ENCODE data around the gene CDH23. TPM values are rescaled to one million over a fixed set of nuclear protein-coding genes. Genes with fewer than 3 reads are reported as not detected.

The CDH23 gene
- total and polyA plus RNA-seq, 8 donors, result 1.8 to 22.8 (median 3.0) TPM

DNA sequence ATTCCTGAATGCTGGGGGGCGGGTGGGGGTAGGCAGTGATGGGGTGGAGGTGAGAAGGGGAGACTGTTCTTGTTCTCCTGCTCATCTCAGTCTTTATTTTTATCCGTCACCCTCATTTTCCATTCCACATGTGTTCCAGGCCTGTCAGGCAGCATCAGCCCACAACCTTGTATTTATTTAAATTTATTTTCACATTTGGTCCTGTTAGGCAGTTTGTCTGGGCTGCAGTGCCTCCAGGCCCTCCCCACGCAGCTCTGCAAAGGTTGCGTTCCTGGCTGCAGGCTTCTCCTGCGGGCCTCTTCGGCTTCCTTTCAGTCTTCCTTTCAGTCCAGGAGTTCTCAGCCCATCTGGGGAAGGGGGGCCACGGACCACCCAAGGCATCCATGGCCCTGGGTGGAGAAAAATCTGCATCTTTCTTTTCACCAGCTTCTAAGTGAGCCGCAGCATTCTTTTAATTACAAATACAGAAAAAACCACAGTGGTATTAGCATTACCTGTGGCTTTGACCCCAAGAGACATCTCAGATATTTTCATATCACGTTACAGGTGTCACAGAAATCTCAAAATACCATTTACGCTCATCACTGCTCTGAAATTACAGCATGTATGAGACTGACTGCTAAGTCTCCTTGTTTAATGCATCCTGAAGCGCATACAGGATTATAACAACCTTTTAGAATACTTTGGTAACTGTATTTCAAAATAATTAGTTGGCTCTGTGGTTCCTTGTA is 228.9 kb downstream of the CDH23 start:
- no peak for ATAC-seq
- TF ChIP-seq, protein P1, sequence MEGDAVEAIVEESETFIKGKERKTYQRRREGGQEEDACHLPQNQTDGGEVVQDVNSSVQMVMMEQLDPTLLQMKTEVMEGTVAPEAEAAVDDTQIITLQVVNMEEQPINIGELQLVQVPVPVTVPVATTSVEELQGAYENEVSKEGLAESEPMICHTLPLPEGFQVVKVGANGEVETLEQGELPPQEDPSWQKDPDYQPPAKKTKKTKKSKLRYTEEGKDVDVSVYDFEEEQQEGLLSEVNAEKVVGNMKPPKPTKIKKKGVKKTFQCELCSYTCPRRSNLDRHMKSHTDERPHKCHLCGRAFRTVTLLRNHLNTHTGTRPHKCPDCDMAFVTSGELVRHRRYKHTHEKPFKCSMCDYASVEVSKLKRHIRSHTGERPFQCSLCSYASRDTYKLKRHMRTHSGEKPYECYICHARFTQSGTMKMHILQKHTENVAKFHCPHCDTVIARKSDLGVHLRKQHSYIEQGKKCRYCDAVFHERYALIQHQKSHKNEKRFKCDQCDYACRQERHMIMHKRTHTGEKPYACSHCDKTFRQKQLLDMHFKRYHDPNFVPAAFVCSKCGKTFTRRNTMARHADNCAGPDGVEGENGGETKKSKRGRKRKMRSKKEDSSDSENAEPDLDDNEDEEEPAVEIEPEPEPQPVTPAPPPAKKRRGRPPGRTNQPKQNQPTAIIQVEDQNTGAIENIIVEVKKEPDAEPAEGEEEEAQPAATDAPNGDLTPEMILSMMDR (IDR thresholded peaks at IDR 0.05), result no peak
- Histone ChIP-seq H3K27me3 (no peaks in the 10 kb centered on the region), H3K36me3 (no peaks in the 10 kb centered on the region), H3K4me1 (peaks cover 4 to 11% of the 10 kb centered on the region in 2 donors), H3K9me3 (no peaks in the 10 kb centered on the region), H3K27ac (no peak overlapping the region), H3K4me3 (no peak overlapping the region)
- intact Hi-C loops (cut with DNase I), result no loop called here
- DNase-seq, result peak in 1 of 4 donors; percentile 43

DNA sequence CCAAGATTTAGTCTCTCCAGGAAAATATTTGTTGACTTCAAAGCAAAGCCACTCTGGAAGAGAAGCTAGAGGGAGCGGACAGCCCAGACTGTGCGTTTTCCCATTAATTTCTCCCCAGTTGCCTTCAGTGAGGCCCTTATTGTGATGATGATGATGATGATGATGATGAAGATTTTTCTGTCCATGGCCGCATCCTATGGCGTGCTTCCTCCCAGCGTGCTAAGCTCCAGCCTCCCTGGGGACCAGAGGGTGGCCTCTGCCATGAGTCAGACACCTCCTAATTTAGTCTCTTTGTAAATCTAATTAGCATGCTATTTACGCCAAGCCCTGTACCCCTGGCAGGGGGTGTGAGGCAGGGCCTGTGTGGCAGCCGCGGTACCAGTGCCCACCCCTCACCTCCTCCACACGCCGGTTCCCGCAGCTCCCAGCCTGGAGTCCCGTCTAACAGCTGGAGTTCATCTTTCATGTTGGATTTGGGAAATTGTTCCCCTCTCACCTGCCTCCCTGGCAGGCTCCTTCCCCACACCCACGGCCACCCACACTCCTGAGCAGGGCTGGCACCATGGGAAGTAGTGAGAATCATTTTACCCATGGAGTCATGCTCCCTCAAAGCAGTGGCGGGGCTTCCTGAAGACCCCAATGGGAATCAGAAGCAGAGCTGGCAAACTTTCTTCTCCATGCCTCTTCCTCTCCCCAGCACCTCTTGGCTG is 230.7 kb downstream of the CDH23 start:
- intact Hi-C loops (cut with DNase I), result no loop called here
- Histone ChIP-seq H3K27me3 (no peaks in the 10 kb centered on the region), H3K4me3 (no peak overlapping the region), H3K9me3 (no peaks in the 10 kb centered on the region), H3K27ac (no peak overlapping the region), H3K4me1 (peaks cover 4 to 9% of the 10 kb centered on the region in 2 donors), H3K36me3 (no peaks in the 10 kb centered on the region)
- TF ChIP-seq, protein P1 (IDR thresholded peaks at IDR 0.05), result no peak
- DNase-seq (peak in 1 of 4 donors; percentile 37), ATAC-seq (no peak)

GRCh38 chr10:71627956-71628355 is 231.2 kb downstream of the CDH23 start:
- TF ChIP-seq, protein P1 (IDR thresholded peaks at IDR 0.05), result no peak
- Histone ChIP-seq H3K9me3 (no peaks in the 10 kb centered on the region), H3K27ac (no peak overlapping the region), H3K27me3 (no peaks in the 10 kb centered on the region), H3K36me3 (no peaks in the 10 kb centered on the region), H3K4me3 (no peak overlapping the region), H3K4me1 (peaks cover 3 to 4% of the 10 kb centered on the region in 2 donors)
- DNase-seq (no peak), ATAC-seq (peak; percentile 45)
- intact Hi-C loops (cut with DNase I), result no loop called here

DNA sequence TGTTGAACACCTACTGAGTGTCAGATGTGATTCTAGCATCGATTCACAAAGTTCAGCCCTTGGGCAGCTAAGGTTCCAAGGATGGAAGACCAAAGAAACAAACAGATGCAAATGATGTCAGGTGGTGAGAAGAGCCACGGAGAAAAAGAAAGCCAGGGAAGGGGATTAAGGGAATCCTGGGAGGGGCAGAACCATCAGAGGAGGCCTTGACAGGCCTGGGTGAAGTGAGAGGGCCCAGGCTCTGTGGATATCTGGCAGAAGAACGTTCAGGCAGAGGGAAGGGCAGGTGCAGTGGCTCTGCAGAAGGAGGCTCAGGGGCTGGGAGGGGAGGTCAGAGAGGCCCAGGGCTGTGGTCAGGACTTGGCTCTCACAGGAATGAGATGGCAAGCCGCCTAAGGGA is 232.4 kb downstream of the CDH23 start:
- Histone ChIP-seq H3K27me3 (no peaks in the 10 kb centered on the region), H3K9me3 (no peaks in the 10 kb centered on the region), H3K27ac (no peak overlapping the region), H3K4me1 (peaks cover 0 to 4% of the 10 kb centered on the region in 2 donors), H3K4me3 (no peak overlapping the region), H3K36me3 (no peaks in the 10 kb centered on the region)
- TF ChIP-seq, protein P1 (IDR thresholded peaks at IDR 0.05), result no peak
- intact Hi-C loops (cut with DNase I), result no loop called here
- no peak for DNase-seq
- no peak for ATAC-seq

- intact Hi-C loops (cut with DNase I), result no loop called here
- Histone ChIP-seq H3K27me3 (no peaks in the 10 kb centered on the region), H3K9me3 (no peaks in the 10 kb centered on the region), H3K36me3 (no peaks in the 10 kb centered on the region), H3K4me3 (no peak overlapping the region), H3K4me1 (peaks cover 0 to 10% of the 10 kb centered on the region in 2 donors), H3K27ac (no peak overlapping the region)
- TF ChIP-seq, protein P1 (IDR thresholded peaks at IDR 0.05), result no peak
- ATAC-seq, result no peak
- DNase-seq, result no peak
Observed at GRCh38 chr10:71630168-71630567, 233.4 kb downstream of the CDH23 start.
